A549 (cell line): ENCODE measurements around the gene PLEKHO1. TPM values are rescaled to one million over a fixed set of nuclear protein-coding genes. Genes with fewer than 3 reads are reported as not detected.

Source experiments
- ATAC-seq, 2 experiments: fragments of 200-7000 bp in 1 of 2; fragments of >200 bp in 1 of 2; cut with Nextera tagmentation in 1 of 2; cut with Tn5 transposase in 1 of 2; 3 replicates each; pipeline versions ENCODE4 v1.8.0 to v1.9.1; 2018 to 2020; ENCODE audit warnings: mild to moderate bottlenecking in 1 of 2, moderate library complexity in 1 of 2
- CTCF ChIA-PET: fragments of 300-600 bp; sonication (Branson Sonifier 250); formaldehyde crosslinking; extraction: SDS; loops from one replicate; lab custom pipeline; 2021; ENCODE audit warnings: antibody characterized with exemption, inconsistent platforms; lab: Yijun Ruan, JAX
- POLR2A ChIA-PET: fragments of 350-600 bp; formaldehyde crosslinking; extraction: SDS; loops from one replicate; lab custom pipeline; 2021; ENCODE audit warnings: antibody characterized with exemption, inconsistent platforms; lab: Yijun Ruan, JAX
- DNase-seq, 2 experiments: peaks; one replicate each; pipeline versions ENCODE4 v3.0.0 to v3.0.0-alpha.2; 2011 to 2016; ENCODE audit warnings: low read depth in 1 of 2, low spot score in 1 of 2
- FAIRE-seq: peaks from 2 replicates; lab custom pipeline; 2011; peaks lifted over from hg19 to GRCh38; lab: Jason Lieb, UNC
- H3K27ac ChIP-seq, 2 experiments: fragments of >200 bp; sonication (Bioruptor Twin); formaldehyde crosslinking; 3 replicates each; pipeline ENCODE4 v1.5.1; 2016 to 2017
- H3K4me1 ChIP-seq: fragments of >200 bp; sonication (Bioruptor Twin); formaldehyde crosslinking; 3 replicates; pipeline ENCODE4 v1.6.1; 2016
- H3K4me2 ChIP-seq: fragments of >200 bp; sonication (Bioruptor Twin); formaldehyde crosslinking; 3 replicates; pipeline ENCODE4 v1.6.1; 2016
- H3K4me3 ChIP-seq: fragments of >200 bp; sonication (Bioruptor Twin); formaldehyde crosslinking; 3 replicates; pipeline ENCODE4 v1.5.1; 2016
- H3K9me3 ChIP-seq: fragments of >200 bp; sonication (Bioruptor Twin); formaldehyde crosslinking; 3 replicates; pipeline ENCODE4 v1.6.1; 2016
- ATOH8 ChIP-seq: fragments of 250-450 bp; sonication (Bioruptor Pico); IDR thresholded peaks from 2 replicates; pipeline ENCODE4 v1.5.0; 2020; ENCODE audit warnings: low read depth, mild to moderate bottlenecking, moderate library complexity
- BHLHE40 ChIP-seq: IDR thresholded peaks from 2 replicates; pipeline ENCODE4 v1.6.1; 2012; ENCODE audit warnings: low read depth, low read length, inconsistent platforms
- CBX2 ChIP-seq: fragments of 200-600 bp; sonication (generic); IDR thresholded peaks from 2 replicates; pipeline ENCODE4 v1.6.1; 2016; ENCODE audit warnings: low read depth, mild to moderate bottlenecking, borderline replicate concordance
- E2F6 ChIP-seq: IDR thresholded peaks from 2 replicates; pipeline ENCODE4 v1.6.1; 2012; ENCODE audit warnings: low read depth, borderline replicate concordance
- EHMT2 ChIP-seq: fragments of 200-600 bp; sonication (generic); IDR thresholded peaks from 2 replicates; pipeline ENCODE4 v1.6.1; 2016; ENCODE audit warnings: antibody characterized with exemption, low read depth, mild to moderate bottlenecking, moderate library complexity
- ELK1 ChIP-seq: fragments of 150-350 bp; IDR thresholded peaks from 2 replicates; pipeline ENCODE4 v1.6.1; 2014; ENCODE audit warnings: low read depth, mild to moderate bottlenecking, low read length
- EP300 ChIP-seq, 2 experiments: fragments of >200 bp; sonication (Bioruptor Twin); formaldehyde crosslinking; IDR thresholded peaks; 2 replicates in 1 of 2; 3 replicates in 1 of 2; pipeline ENCODE4 v1.6.1; 2016 to 2017
- FOSL2 ChIP-seq, 2 experiments: fragments of 450-650 bp in 1 of 2; fragments of >200 bp in 1 of 2; sonication (Bioruptor Twin) in 1 of 2; formaldehyde crosslinking; IDR thresholded peaks; 2 replicates each; pipeline versions ENCODE4 v1.5.0 to v1.6.1; 2016 to 2020; ENCODE audit warnings: mild to moderate bottlenecking in 1 of 2, moderate library complexity in 1 of 2
- GATA3 ChIP-seq: IDR thresholded peaks from 2 replicates; pipeline ENCODE4 v1.6.1; 2012; ENCODE audit warnings: borderline replicate concordance
- HES2 ChIP-seq: fragments of >200 bp; sonication (Bioruptor Twin); formaldehyde crosslinking; IDR thresholded peaks from 2 replicates; pipeline ENCODE4 v1.6.1; 2016
- HMGXB4 ChIP-seq: fragments of 250-450 bp; sonication (Bioruptor Pico); IDR thresholded peaks from 2 replicates; pipeline ENCODE4 v1.5.0; 2021; ENCODE audit warnings: mild to moderate bottlenecking, moderate library complexity, borderline replicate concordance
- HOXA7 ChIP-seq: fragments of 250-450 bp; sonication (Bioruptor Pico); IDR thresholded peaks from 2 replicates; pipeline ENCODE4 v1.5.0; 2020; ENCODE audit warnings: mild to moderate bottlenecking, moderate library complexity
- HOXB13 ChIP-seq: fragments of 250-450 bp; sonication (Bioruptor Pico); IDR thresholded peaks from 2 replicates; pipeline ENCODE4 v1.5.0; 2020; ENCODE audit warnings: low read depth, mild to moderate bottlenecking, moderate library complexity
- JUNB ChIP-seq: fragments of >200 bp; sonication (Bioruptor Twin); formaldehyde crosslinking; IDR thresholded peaks from 2 replicates; pipeline ENCODE4 v1.6.1; 2016
- KDM1A ChIP-seq: fragments of 200-600 bp; sonication (generic); IDR thresholded peaks from 2 replicates; pipeline ENCODE4 v1.6.1; 2016; ENCODE audit warnings: low read depth, mild to moderate bottlenecking
- MAFK ChIP-seq: fragments of 450-650 bp; IDR thresholded peaks from 2 replicates; pipeline ENCODE4 v1.6.1; 2014; ENCODE audit not compliant: partially characterized antibody
- MAZ ChIP-seq: fragments of 150-350 bp; IDR thresholded peaks from 2 replicates; pipeline ENCODE4 v1.6.1; 2014; ENCODE audit warnings: antibody characterized with exemption, low read depth, low read length, borderline replicate concordance
- NR3C1 ChIP-seq: fragments of >200 bp; sonication (Bioruptor Twin); formaldehyde crosslinking; IDR thresholded peaks from 3 replicates; pipeline ENCODE4 v1.6.1; 2017
- PBX3 ChIP-seq: IDR thresholded peaks from 2 replicates; pipeline ENCODE4 v1.6.1; 2012
- PHF8 ChIP-seq: fragments of 200-600 bp; sonication (generic); IDR thresholded peaks from 2 replicates; pipeline ENCODE4 v1.6.1; 2016; ENCODE audit warnings: low read depth, mild to moderate bottlenecking, antibody characterized with exemption, moderate library complexity, borderline replicate concordance
- POLR2AphosphoS2 ChIP-seq: conservative IDR thresholded peaks from 2 replicates; pipeline ENCODE4 v1.6.1; 2012; ENCODE audit warnings: low read length, improper control_type of control experiment, inconsistent platforms
- RARB ChIP-seq: fragments of 250-450 bp; sonication (Bioruptor Pico); IDR thresholded peaks from 2 replicates; pipeline ENCODE4 v1.8.0; 2021; ENCODE audit warnings: mild to moderate bottlenecking, moderate library complexity
- SREBF2 ChIP-seq: fragments of 450-650 bp; IDR thresholded peaks from 2 replicates; pipeline ENCODE4 v1.6.1; 2014; ENCODE audit warnings: mild to moderate bottlenecking, moderate library complexity
- TFCP2L1 ChIP-seq: fragments of 250-450 bp; sonication (Bioruptor Pico); IDR thresholded peaks from 2 replicates; pipeline ENCODE4 v1.5.0; 2021; ENCODE audit warnings: mild to moderate bottlenecking
- TP53 ChIP-seq: fragments of 250-450 bp; sonication (Bioruptor Pico); IDR thresholded peaks from 2 replicates; pipeline ENCODE4 v1.5.0; 2021; ENCODE audit warnings: mild to moderate bottlenecking, moderate library complexity
- ZC3H11A ChIP-seq: fragments of 450-650 bp; IDR thresholded peaks from 2 replicates; pipeline ENCODE4 v1.6.1; 2014; ENCODE audit warnings: antibody characterized with exemption, mild to moderate bottlenecking
- ZSCAN20 ChIP-seq: fragments of 250-450 bp; sonication (Bioruptor Pico); IDR thresholded peaks from 2 replicates; pipeline ENCODE4 v1.8.0; 2022; ENCODE audit warnings: mild to moderate bottlenecking, moderate library complexity
- WGBS: methylation state at CpG from one replicate; pipeline ENCODE4 v1.1.6; 2017; ENCODE audit errors: missing lambda C conversion rate; 5-methylcytosine and 5-hydroxymethylcytosine counted together
- polyA plus RNA-seq, 4 experiments: library from polyadenylated mRNA; depleted of rRNA in 3 of 4; stranded (reverse); fragments of >200 nt; fragmentation: RNase III in 1 of 4; extraction: RNeasy Plus Mini Kit Qiagen cat#74134 plus additional on column Dnase treatment in 1 of 4; gene quantifications; 2 replicates in 3 of 4; 3 replicates in 1 of 4; pipeline ENCODE4 v1.2.3, GENCODE V29; 2011 to 2017

The PLEKHO1 gene
- polyA plus RNA-seq, 2 of the 4 experiments (the other 2 are of a cell fraction): 2.5 to 5.5 TPM

GRCh38 chr1:150127464-150127863 lies 22.3 kb upstream of the PLEKHO1 start:
- FAIRE-seq: no peak
- H3K27ac ChIP-seq: no peak overlapping the region
- no peaks in the 10 kb centered on the region for H3K4me1 ChIP-seq
- no peak for DNase-seq
- ATAC-seq: no peak
- no peak overlapping the region for H3K4me2 ChIP-seq
- no peaks in the 10 kb centered on the region for H3K9me3 ChIP-seq
- TF ChIP-seq JUNB (no peak), HOXB13 (CRISPR knock-in tag) (no peak), GATA3 (no peak), E2F6 (no peak), HOXA7 (CRISPR knock-in tag) (no peak), ELK1 (no peak), POLR2AphosphoS2 (no peak), CBX2 (no peak), EP300 (IDR thresholded peaks at IDR 0.05) (no peak), PBX3 (no peak), FOSL2 (IDR thresholded peaks at IDR 0.05) (no peak), FOSL2 (CRISPR knock-in tag; IDR thresholded peaks at IDR 0.05) (no peak), MAFK (no peak), KDM1A (no peak)
- ChIA-PET POLR2A (no interaction called here), CTCF (interaction anchor here (0.8 to 1.5 kb wide), 4 partner anchors 11 to 54 kb away, joined by 3 to 5 read pairs (median 4); no protein-coding TSS in a partner anchor)
- no peak overlapping the region for H3K4me3 ChIP-seq

GRCh38 chr1:150127868-150128267 lies 21.8 kb upstream of the PLEKHO1 start:
- Histone ChIP-seq H3K4me1 (no peaks in the 10 kb centered on the region), H3K9me3 (no peaks in the 10 kb centered on the region), H3K4me3 (no peak overlapping the region), H3K4me2 (no peak overlapping the region), H3K27ac (no peak overlapping the region)
- DNase-seq: no peak
- TF ChIP-seq NR3C1 (no peak), HMGXB4 (no peak), MAZ (no peak), SREBF2 (no peak), EHMT2 (no peak), ZC3H11A (no peak), PHF8 (no peak)
- FAIRE-seq: no peak
- WGBS: 91% methylated on average over 7 of the region's 7 CpGs
- ATAC-seq: no peak
- ChIA-PET CTCF (interaction anchor here (0.8 to 1.5 kb wide), 5 partner anchors 10 to 54 kb away, joined by 3 to 5 read pairs (median 3); no protein-coding TSS in a partner anchor), POLR2A (no interaction called here)

- Histone ChIP-seq H3K27ac (no peak overlapping the region), H3K4me3 (no peak overlapping the region), H3K9me3 (no peaks in the 10 kb centered on the region), H3K4me2 (no peak overlapping the region), H3K4me1 (no peaks in the 10 kb centered on the region)
- ChIA-PET CTCF (interaction anchor here (0.5 to 1.8 kb wide), 2 partner anchors 59 to 633 kb away, joined by 3 to 6 read pairs; no protein-coding TSS in a partner anchor), POLR2A (no interaction called here)
- no peak for TF ChIP-seq HES2
- no peak for TF ChIP-seq ZSCAN20 (CRISPR knock-in tag)
- TF ChIP-seq ATOH8: no peak
- no peak for TF ChIP-seq RARB (CRISPR knock-in tag)
- TF ChIP-seq BHLHE40: no peak
- TF ChIP-seq HOXB13 (CRISPR knock-in tag): no peak
- TF ChIP-seq E2F6: no peak
- TF ChIP-seq TP53 (CRISPR knock-in tag): no peak
- no peak for TF ChIP-seq TFCP2L1 (CRISPR knock-in tag)
- no peak for TF ChIP-seq FOSL2 (IDR thresholded peaks at IDR 0.05)
- no peak for TF ChIP-seq FOSL2 (CRISPR knock-in tag; IDR thresholded peaks at IDR 0.05)
- ATAC-seq (no peak), DNase-seq (no peak), FAIRE-seq (no peak)
- WGBS: 93% methylated on average over 1 of the region's 1 CpG
Measured at GRCh38 chr1:150132372-150132771, 17.3 kb upstream of the PLEKHO1 start.
